Stimulated activated CD4-positive, alpha-beta T cell treated with anti-CD3 and anti-CD28 coated beads, Interleukin-12 subunit alpha, Interleukin-12 subunit beta, amount 100 ng/mL, for 48 hours (primary cell): Measurements from ENCODE around the gene MRPL55.

Source experiments
- DNase-seq, 3 donors: peaks; one replicate each; pipeline ENCODE4 v3.0.0-alpha.2; 2020; ENCODE audit warnings: low read depth in 2 of 3, low spot score in 1 of 3

The MRPL55 gene

DNA sequence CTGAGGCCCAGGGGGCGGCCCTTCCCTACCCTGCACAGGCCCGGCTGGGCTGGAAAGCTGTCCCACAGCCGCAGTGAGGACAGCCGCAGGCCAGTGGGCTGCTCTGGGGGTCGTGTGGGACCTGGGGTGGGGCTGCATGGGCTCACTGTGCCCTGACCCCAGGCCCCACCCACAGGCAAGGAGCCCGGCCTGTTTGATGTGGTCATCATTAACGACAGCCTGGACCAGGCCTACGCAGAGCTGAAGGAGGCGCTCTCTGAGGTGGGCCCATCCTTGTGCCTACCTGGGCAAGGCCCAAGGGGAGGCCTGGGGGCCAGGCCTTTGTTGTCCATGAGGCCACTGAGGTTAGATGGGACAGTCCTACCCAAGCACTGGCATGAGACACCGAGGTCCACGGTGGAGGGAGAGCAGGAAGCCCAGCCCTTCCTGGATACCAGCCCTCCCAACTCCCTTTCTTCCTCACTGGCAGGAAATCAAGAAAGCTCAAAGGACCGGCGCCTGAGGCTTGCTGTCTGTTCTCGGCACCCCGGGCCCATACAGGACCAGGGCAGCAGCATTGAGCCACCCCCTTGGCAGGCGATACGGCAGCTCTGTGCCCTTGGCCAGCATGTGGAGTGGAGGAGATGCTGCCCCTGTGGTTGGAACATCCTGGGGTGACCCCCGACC lies 39.2 kb upstream of the MRPL55 start:
- no peak for DNase-seq

DNA sequence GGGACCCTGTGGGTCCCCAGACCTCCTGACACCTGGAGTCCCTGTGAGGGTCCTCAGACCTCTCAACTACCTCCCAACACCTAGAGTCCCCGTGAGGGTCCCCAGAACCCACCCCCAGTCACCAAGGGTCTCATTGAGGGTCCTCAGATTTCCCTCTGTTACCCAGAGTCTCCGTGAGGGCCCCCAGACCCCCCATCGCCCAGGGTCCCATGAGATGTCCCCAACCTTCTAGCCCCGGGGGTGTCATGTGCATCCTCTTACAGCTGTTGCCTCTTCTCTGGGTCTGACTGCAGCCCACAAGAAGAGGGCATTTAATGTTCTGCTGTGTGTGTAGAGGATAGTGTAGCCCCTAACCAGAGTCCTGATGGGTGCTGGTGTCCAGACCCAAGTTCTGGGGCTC lies 38.7 kb upstream of the MRPL55 start:
- no peak for DNase-seq

GRCh38 chr1:228147151-228147693 lies 38.1 kb upstream of the MRPL55 start:
- DNase-seq, result no peak

DNA sequence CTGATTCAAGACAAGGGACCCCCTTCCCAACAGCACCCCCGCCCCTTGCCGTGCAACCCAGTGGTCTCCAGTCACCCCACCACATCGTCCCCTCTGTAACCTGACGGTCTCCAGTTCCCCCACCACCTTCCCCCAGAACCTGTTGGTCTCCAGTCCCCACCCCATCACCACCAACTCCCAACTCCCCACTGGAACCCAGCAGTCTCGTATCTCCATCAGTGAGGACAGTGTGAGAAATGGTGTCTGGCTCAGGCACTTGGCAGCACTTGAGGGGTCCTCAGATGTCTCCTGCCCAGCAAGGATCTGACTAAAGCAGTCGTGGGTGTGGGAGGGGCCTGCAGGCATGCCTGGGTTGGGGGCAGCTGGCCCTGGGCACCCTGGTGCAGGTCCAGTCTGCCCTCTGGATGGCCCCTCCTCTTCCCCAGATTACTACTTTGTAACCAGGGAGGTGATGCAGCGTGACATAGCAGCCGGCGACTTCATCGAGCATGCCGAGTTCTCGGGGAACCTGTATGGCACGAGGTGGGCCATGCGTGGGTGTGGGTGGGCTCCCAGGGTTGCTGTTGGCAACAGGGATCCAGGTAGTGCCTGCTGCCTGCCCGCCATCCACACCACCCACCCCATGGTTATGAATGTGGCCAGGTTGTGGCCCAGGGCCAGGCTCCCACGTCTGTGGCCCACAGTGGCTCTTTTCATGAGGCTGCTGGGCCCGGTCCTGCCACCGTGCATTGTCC lies 37.5 kb upstream of the MRPL55 start:
- DNase-seq, result no peak

DNA sequence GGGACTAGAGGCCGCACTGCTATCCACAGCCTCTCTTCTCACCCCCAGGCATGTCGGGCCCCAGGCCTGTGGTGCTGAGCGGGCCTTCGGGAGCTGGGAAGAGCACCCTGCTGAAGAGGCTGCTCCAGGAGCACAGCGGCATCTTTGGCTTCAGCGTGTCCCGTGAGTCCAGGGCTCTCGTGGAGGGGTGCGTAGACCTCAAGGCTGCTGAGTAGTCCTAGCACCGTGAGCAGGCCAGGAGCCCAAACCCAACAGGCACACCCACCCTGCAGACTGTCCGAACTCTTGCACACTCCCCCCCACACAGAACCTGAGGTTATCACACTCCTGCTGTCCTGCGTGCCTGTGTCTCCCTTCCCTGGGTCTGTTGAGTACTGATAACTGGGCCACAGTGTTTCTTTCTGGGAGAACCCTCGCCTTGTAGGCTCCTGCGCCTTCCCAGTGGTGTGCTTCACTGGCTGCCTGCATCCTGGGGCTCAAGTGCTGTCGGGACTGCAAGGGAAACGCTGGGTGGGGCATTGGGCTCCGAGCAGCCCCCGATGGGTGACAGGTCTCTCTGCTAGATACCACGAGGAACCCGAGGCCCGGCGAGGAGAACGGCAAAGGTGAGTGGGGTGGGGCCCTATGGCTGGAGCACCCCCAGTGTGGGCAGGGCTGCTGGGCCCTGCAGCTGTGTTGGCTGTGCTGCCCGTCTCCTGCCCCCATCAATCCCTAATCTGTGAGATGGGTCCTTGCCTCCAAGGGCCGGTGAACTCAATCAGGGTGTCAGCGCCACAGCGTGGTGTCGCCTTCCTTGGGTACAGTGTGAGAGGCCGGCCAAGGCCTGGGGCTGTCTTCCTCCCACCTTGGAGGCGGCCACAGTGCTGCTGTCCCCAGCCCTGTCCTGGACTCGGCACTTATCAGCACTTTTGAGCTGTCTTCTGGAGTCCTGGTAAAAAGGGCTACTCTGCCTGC lies 36.6 kb upstream of the MRPL55 start:
- no peak for DNase-seq

DNA sequence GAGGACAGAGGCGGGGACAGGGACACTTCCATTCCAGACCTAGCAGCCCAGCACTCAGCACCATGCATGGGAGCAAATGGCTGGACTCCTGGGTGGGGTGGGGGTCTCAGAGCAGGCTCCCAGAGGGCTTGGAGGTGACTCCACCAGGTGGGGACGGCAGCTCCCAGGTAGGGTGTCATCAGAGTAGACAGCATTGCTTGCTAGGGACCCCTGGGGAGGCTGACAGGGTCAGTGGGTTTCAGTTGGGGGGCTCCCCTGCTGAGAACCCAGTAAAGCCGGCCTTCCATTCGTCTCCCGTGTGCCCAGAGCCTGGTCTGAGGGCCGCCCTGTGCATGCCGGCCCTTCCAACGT lies 35.9 kb upstream of the MRPL55 start:
- no peak for DNase-seq

DNA sequence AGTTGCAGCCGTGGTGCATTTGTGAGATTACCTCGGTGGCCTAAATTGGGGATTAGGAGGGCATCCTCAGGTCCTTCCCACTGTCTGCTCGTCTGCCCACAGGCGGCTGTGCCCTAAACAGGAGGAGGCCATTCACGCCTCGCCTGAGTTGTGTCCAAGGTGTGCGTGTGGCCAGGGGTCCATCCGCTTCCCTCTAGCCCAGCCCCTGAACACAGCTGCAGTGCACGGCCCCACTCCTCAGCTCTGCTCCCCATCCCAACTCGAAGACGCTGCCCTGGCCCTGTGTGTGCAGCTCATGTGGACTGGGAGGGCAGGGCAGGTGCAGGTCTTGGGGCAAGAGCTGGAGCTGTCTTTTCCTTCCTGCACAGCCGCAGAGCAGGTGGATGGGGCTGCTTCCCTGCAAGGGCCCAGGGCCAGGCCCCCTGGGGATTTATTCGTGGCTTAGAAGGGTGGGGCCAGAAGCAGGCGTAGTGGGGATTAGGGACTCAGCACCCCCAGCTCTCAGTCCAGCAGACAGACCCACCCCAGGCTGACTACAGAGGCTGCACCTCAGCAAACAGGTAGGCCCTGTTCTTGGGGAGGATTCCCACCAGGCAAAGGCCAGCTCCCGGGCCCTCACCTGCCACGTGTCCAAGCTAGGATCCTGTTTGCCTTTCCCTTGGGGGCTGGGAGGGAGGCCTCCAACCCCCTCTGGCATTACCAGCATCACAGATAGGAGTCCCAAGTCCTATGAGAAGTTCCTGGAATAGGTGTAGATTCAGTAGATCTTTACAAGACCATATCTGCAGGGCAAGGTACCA lies 35.3 kb upstream of the MRPL55 start:
- DNase-seq, result no peak

GRCh38 chr1:228143480-228144192 lies 34.5 kb upstream of the MRPL55 start:
- no peak for DNase-seq

DNA sequence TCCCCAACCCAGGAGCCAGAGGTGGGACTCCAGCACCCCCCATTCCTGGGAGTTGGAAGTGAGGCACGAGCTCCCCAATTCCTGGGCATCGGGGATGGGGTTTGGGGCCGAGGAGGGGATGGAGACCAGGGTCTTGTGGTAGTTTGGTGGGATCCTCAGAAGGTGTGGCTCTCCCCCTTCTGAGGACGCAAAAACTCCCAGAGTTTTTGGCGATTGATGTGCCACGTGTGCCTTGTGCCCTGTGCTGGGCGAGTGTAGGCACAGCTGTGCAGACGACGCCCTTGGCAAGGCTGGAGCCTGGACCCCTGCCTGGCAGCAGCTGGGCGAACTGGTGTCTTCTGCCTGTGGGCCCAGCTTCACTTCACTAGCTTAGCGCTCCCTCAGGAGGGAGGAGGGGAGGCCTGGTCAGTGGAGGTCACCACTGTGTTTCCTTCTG lies 33.6 kb upstream of the MRPL55 start:
- DNase-seq, result no peak

DNA sequence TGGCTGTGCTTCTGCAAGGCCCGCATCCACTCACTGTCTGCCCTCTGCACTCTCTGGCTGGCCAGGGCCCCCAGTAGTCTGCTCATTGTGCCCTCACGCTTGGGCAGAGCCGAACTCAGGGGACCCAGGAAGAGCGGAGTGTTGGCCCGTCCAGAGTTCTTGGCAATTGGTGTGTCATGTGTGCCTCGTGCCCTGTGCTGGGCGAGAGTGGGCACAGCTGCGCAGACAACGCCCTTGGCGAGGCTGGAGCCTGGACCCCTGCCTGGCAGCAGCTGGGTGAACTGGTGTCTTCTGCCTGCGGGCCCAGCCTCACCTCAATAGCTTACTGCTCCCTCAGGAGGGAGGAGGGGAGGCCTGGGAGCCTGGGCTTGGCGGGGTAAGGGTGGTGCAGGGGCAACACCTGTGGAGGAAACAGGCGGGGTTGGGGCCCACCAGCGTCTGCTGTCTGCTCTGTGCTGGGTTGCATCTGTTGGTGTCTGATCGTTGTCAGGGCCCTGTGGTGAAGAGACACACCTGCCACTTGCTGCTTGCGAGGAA lies 33.1 kb upstream of the MRPL55 start:
- DNase-seq, result no peak

- DNase-seq, result no peak
Measured at GRCh38 chr1:228141226-228142044, 32.3 kb upstream of the MRPL55 start.

GRCh38 chr1:228140724-228141225 lies 31.7 kb upstream of the MRPL55 start:
- DNase-seq, result no peak

DNA sequence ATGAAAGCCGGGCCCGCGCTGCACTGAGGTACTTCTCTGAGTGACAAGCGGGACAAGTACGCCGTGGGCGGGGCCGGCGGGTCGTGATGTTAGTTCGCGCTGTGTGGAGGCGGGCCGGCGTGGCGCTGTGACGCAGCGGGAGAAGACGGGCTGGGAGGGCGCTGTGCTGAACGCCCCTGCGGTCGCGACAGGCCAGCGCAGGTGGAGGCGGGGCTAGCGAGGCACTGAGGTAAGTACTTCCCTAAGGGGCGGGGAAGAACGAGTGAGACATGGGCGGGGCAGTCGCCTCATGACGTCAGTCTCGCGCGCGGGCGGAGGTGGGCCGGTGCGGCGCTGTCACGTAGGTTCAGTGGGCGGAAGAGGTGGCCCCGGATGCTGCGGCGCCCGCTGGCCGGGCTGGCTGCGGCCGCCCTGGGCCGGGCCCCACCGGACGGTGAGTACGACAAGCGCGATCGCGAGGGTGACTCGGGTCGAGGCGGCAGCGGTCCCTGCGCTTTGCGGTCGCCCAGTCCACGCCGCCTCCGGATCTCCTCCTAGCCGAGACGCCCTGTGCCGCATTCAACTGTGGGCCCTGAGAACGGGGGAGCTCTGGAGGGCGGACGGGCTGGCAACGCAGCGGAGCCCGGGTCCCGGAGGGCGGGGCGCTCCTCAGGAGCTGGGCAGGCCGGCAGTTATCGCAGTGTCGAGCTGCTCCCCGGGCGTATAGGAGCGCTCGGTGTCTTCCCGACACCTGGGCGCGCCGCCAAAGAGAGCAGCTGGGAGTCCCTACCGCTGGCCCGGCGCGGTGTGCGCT lies 31.0 kb upstream of the MRPL55 start, which contains the start of gene GUK1:
Gene GUK1, plus strand, starts transcription at position 349 of the 793 bp plus-strand sequence. Its CDS starts 24 bp downstream, at position 373.
- DNase-seq, result peak; percentile 99 to 100 (median 100)

- DNase-seq, result no peak
Measured at GRCh38 chr1:228139406-228139930, 30.4 kb upstream of the MRPL55 start.

DNA sequence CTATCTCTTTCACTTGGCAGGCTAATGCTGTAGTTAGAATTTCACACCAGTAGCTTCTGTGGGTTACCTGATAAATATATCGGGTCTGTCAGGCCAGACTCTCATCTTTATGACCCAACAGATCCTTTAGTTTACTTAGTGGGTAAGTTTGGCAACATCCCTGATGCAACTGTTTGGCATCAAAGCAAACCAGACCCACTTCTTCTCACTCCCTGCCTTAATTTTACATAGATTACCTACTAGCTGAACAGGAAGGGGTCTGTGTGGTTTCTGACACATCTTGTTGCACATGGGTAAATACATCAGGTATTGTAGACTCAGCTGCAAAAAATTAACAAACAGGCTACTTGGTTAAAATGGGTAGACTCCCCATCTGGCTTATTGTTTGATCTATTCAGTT lies 27.8 kb upstream of the MRPL55 start:
- DNase-seq, result no peak

GRCh38 chr1:228134591-228134990 lies 25.5 kb upstream of the MRPL55 start:
- no peak for DNase-seq

GRCh38 chr1:228131766-228132165 lies 22.7 kb upstream of the MRPL55 start:
- DNase-seq, result no peak

- DNase-seq, result no peak
Measured at GRCh38 chr1:228125185-228125584, 16.1 kb upstream of the MRPL55 start.
